Suprapubic skin (tissue), 4 donors: ENCODE results near the gene GGCX. TPM values are rescaled to one million over a fixed set of nuclear protein-coding genes. Genes with fewer than 3 reads are reported as not detected.

Experiments used
- DNase-seq, 2 donors: peaks; one replicate each; pipeline ENCODE4 v3.0.0-alpha.2; 2019; ENCODE audit warnings: low spot score in 2 of 2
- H3K27ac ChIP-seq: fragments of 200-600 bp; sonication (generic); one replicate; pipeline ENCODE4 v1.5.1; 2019
- H3K27me3 ChIP-seq: fragments of 200-600 bp; sonication (generic); one replicate; pipeline ENCODE4 v1.5.1; 2019
- H3K36me3 ChIP-seq: fragments of 200-600 bp; sonication (generic); one replicate; pipeline ENCODE4 v1.5.1; 2019
- H3K4me1 ChIP-seq: fragments of 200-600 bp; sonication (generic); one replicate; pipeline ENCODE4 v1.5.1; 2019
- H3K4me3 ChIP-seq: fragments of 200-600 bp; sonication (generic); one replicate; pipeline ENCODE4 v1.5.1; 2019; ENCODE audit warnings: mild to moderate bottlenecking
- H3K9me3 ChIP-seq: fragments of 200-600 bp; sonication (generic); one replicate; pipeline ENCODE4 v1.5.1; 2019
- EP300 ChIP-seq: sonication (generic); formaldehyde crosslinking; IDR thresholded peaks from one replicate; pipeline ENCODE4 v1.6.1; 2017; ENCODE audit warnings: antibody characterized with exemption
- POLR2A ChIP-seq, 2 donors: fragments of 450-650 bp; IDR thresholded peaks; one replicate each; pipeline ENCODE4 v1.6.1; 2017; ENCODE audit warnings: antibody characterized with exemption in 2 of 2, mild to moderate bottlenecking in 2 of 2, moderate library complexity in 2 of 2
- POLR2AphosphoS5 ChIP-seq, 3 donors: sonication (generic); formaldehyde crosslinking; IDR thresholded peaks; one replicate each; pipeline ENCODE4 v1.6.1; 2017; ENCODE audit warnings: antibody characterized with exemption in 3 of 3
- WGBS: methylation state at CpG from one replicate; pipeline ENCODE4 v1.1.5; 2018; 5-methylcytosine and 5-hydroxymethylcytosine counted together
- total RNA-seq, 4 donors: library from RNA; depleted of rRNA; stranded (reverse); fragments of >200 nt; gene quantifications; one replicate each; pipeline ENCODE4 v1.1.0, GENCODE V29; 2016
- TF ChIP-seq, protein P1 (sequence below), 2 donors: fragments of 200-600 bp in 1 of 2; fragments of 450-650 bp in 1 of 2; sonication (generic) in 1 of 2; IDR thresholded peaks; one replicate each; pipeline ENCODE4 v1.5.1; 2016 to 2019; ENCODE audit warnings: antibody characterized with exemption in 2 of 2, mild to moderate bottlenecking in 1 of 2, moderate library complexity in 1 of 2

Gene GGCX
- total RNA-seq, 4 donors from 2014 or later: 23.2 to 38.9 (median 27.7) TPM

DNA sequence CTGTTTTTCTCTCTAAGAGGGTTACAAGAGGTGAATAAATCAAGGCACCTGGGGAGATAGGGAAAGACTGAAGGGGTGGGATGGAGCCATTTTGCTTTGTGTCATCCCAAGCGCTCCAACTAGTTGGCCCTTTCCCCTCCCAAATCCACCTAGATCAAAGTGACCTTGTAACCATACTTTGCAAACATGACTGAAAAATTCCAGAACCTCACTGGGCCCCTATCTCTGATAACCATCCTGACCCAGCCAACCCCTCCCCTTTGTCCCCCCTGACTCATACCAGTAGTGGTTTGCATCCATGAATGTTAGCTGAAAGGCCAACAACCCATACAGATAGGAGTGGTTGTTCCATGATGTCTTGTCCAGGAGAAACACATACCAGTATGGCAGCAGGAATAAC lies 3.1 kb downstream of the GGCX start:
- Histone ChIP-seq H3K4me1 (peaks cover 22% of the 10 kb centered on the region), H3K27me3 (no peaks in the 10 kb centered on the region), H3K9me3 (no peaks in the 10 kb centered on the region), H3K27ac (no peak overlapping the region), H3K4me3 (no peak overlapping the region), H3K36me3 (peaks cover 49% of the 10 kb centered on the region)
- 95% methylated on average over 1 of the region's 1 CpG for WGBS
- no peak for DNase-seq
- TF ChIP-seq, protein P1, sequence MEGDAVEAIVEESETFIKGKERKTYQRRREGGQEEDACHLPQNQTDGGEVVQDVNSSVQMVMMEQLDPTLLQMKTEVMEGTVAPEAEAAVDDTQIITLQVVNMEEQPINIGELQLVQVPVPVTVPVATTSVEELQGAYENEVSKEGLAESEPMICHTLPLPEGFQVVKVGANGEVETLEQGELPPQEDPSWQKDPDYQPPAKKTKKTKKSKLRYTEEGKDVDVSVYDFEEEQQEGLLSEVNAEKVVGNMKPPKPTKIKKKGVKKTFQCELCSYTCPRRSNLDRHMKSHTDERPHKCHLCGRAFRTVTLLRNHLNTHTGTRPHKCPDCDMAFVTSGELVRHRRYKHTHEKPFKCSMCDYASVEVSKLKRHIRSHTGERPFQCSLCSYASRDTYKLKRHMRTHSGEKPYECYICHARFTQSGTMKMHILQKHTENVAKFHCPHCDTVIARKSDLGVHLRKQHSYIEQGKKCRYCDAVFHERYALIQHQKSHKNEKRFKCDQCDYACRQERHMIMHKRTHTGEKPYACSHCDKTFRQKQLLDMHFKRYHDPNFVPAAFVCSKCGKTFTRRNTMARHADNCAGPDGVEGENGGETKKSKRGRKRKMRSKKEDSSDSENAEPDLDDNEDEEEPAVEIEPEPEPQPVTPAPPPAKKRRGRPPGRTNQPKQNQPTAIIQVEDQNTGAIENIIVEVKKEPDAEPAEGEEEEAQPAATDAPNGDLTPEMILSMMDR (IDR thresholded peaks at IDR 0.05): no peak
- TF ChIP-seq POLR2AphosphoS5 (IDR thresholded peaks at IDR 0.05) (no peak), POLR2A (IDR thresholded peaks at IDR 0.05) (no peak), EP300 (no peak)

DNA sequence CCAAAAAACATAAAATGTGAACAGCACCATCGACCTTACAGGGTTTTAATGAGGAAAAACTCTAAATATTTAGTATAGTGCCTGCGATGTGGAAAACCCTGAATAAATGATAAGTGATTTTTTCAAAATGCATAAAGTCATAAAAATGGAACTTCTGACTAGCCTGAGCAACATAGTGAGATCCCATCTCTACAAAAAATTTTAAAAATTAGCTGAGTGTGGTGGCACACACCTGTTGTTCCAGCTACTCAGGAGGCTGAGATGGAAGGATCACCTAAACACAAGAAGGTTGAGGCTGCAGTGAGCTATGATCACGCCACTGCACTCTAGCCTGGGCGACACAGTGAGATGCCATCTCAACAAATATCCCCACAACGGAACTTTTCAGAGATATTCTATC lies 4.2 kb downstream of the GGCX start:
- no peak for DNase-seq
- TF ChIP-seq POLR2A (IDR thresholded peaks at IDR 0.05) (no peak), POLR2AphosphoS5 (IDR thresholded peaks at IDR 0.05) (no peak), EP300 (no peak)
- TF ChIP-seq, protein P1 (IDR thresholded peaks at IDR 0.05): no peak
- H3K4me3 ChIP-seq: no peak overlapping the region
- H3K4me1 ChIP-seq: peaks cover 19% of the 10 kb centered on the region
- no peak overlapping the region for H3K27ac ChIP-seq
- H3K27me3 ChIP-seq: no peaks in the 10 kb centered on the region
- H3K36me3 ChIP-seq: peaks cover 58% of the 10 kb centered on the region
- 94% methylated on average over 5 of the region's 5 CpGs for WGBS
- H3K9me3 ChIP-seq: no peaks in the 10 kb centered on the region

DNA sequence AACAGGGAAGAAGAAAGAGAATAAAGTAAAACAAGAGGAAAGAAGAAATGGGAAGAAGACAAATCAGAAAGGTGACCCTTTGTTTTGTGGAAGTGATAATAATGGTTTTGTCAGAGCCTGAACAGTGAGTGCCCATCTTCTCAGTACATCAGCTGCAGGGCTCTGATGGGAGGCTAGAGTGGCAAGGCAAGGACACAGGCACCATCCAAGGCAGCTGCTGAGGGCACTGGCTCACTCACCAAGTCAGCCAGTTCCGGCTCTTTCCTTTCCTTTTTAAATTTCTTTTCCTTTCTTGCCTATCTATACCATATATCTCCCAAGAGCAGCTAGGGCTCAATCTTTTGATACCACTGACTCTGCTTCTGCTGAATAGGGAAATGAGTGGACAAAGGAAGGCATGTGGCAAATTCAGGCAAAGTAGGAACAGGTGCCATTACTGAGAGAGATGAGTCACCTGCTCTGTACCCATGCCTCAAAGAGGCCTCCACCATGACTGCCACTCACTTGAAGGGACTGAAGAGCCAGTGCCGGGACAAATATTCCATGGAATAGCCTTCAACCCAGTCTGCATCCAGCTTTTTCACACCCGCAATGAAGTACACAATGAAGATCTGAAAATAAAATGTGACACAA lies 6.2 kb downstream of the GGCX start:
- no peak for DNase-seq
- Histone ChIP-seq H3K4me1 (peaks cover 9% of the 10 kb centered on the region), H3K27ac (no peak overlapping the region), H3K27me3 (no peaks in the 10 kb centered on the region), H3K36me3 (peaks cover 74% of the 10 kb centered on the region), H3K9me3 (no peaks in the 10 kb centered on the region), H3K4me3 (no peak overlapping the region)
- WGBS: 89% methylated on average over 3 of the region's 3 CpGs
- TF ChIP-seq EP300 (no peak), POLR2AphosphoS5 (IDR thresholded peaks at IDR 0.05) (no peak), POLR2A (IDR thresholded peaks at IDR 0.05) (no peak)
- TF ChIP-seq, protein P1 (IDR thresholded peaks at IDR 0.05): no peak

DNA sequence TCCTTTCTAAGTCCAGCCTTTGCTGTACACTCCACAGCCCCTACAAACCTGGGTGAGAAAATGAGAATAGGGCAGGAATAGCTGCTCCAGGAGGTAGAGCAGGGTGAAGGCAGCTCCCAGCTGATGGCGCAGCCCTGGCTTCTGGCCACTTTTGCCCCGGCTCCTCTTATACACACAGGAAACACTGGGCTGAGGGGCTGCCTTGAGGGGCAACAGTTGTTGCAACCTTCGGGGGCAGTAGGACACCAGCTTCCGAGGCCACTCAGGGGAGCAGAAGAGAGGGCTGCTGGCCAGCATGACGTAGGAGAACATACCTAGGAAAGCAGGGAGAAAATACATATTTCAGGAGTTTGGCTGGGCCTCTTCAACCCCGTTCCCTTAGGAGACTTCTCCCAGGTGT lies 8.1 kb downstream of the GGCX start:
- WGBS: 75% methylated on average over 6 of the region's 6 CpGs
- DNase-seq: no peak
- H3K36me3 ChIP-seq: peaks cover 77% of the 10 kb centered on the region
- peaks cover 4% of the 10 kb centered on the region for H3K4me1 ChIP-seq
- no peaks in the 10 kb centered on the region for H3K9me3 ChIP-seq
- H3K4me3 ChIP-seq: no peak overlapping the region
- TF ChIP-seq, protein P1 (IDR thresholded peaks at IDR 0.05): no peak
- TF ChIP-seq POLR2AphosphoS5 (IDR thresholded peaks at IDR 0.05): no peak
- no peak overlapping the region for H3K27ac ChIP-seq
- H3K27me3 ChIP-seq: no peaks in the 10 kb centered on the region

DNA sequence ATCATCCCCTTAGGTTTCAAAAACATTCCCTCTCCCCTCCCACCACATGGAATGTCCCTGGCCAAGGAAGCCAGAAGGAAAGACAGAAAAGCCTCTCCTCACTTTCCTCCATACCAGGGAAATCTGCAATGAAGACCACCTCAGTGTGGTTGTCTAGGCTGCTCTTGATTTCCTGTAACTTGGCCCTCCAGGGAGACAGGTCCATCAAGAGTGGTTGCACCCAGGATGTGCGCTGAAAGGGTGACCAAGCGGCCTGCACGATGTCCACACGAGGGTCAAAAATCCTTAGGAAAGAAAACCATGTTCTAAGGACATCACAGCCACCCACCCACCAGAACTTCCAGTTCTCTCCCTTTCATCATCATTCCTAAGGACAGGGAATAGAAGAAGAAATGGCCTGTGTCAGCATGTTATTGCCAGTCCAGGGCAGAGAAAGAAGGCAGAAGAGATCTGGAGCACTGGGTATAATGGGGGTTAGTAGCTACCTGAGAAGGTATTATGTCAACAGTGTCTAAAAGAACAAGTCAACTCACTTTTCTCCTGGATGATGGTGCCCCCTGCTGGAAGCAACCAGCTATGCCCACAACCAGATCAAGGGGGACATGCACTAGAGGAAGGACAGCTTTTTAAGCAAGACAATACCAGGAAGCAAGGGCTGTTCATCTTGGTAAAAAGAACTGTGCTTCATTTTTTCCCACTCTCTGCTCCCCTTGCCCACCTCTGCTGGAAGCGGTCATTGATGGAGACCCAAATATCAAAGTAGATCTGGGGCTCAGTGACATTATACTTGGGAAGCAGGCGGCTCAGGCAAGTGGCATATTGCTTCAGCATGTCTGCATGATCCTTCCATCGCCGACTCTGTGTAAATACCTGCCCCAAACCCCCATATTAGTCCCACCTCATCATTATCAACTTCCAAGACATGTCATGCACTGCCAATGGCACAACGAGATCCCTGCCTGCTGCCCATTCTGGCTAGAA lies 9.3 kb downstream of the GGCX start:
- Histone ChIP-seq H3K4me3 (no peak overlapping the region), H3K27me3 (no peaks in the 10 kb centered on the region), H3K4me1 (peaks cover 14% of the 10 kb centered on the region), H3K9me3 (no peaks in the 10 kb centered on the region), H3K36me3 (peaks cover 69% of the 10 kb centered on the region), H3K27ac (no peak overlapping the region)
- WGBS: 72% methylated on average over 9 of the region's 9 CpGs
- TF ChIP-seq, protein P1 (IDR thresholded peaks at IDR 0.05): peak; percentile 81 to 97
- TF ChIP-seq EP300 (no peak), POLR2AphosphoS5 (IDR thresholded peaks at IDR 0.05) (peak in 1 of 3 donors; percentile 21)
- DNase-seq: peak; percentile 87 to 89
